B cell (primary cell): ENCODE results near the gene CAMK1D. TPM values are rescaled to one million over a fixed set of nuclear protein-coding genes. Genes with fewer than 3 reads are reported as not detected.

ENCODE experiments used
- ATAC-seq: fragments of 200-7000 bp; cut with Tn5 transposase; one replicate; pipeline ENCODE4 v1.10.0; 2021; ENCODE audit warnings: low read depth, mild to moderate bottlenecking, moderate number of reproducible peaks, moderate library complexity
- CTCF ChIA-PET: fragments of 350-600 bp; sonication (Branson Sonifier 250); formaldehyde crosslinking; loops from one replicate; lab custom pipeline; 2021; ENCODE audit warnings: antibody characterized with exemption, inconsistent platforms; lab: Charles Lee
- POLR2A ChIA-PET: fragments of 350-600 bp; sonication (Branson Sonifier 250); formaldehyde crosslinking; loops from one replicate; lab custom pipeline; 2021; ENCODE audit warnings: antibody characterized with exemption; lab: Charles Lee
- DNase-seq: peaks from one replicate; pipeline ENCODE4 v3.0.0; 2013
- H2AFZ ChIP-seq: 2 replicates; pipeline ENCODE4 v1.6.1; 2012; ENCODE audit warnings: mild to moderate bottlenecking, low read depth, low read length; ENCODE audit not compliant: insufficient read depth, poor library complexity, severe bottlenecking
- H3K27ac ChIP-seq, 2 donors: 1 replicate in 1 of 2; 2 replicates in 1 of 2; pipeline ENCODE4 v1.5.1; 2012 to 2013; ENCODE audit warnings: low read length in 2 of 2, mild to moderate bottlenecking in 2 of 2, moderate library complexity in 1 of 2
- H3K27me3 ChIP-seq, 4 experiments: fragments of 200-600 bp in 1 of 4; sonication (generic) in 1 of 4; replicated peaks in 1 of 4; 1 replicate in 2 of 4; 2 replicates in 2 of 4; pipeline versions ENCODE4 v1.6.1 to v1.7.0; 2013 to 2016; ENCODE audit warnings: low read length in 3 of 4, mild to moderate bottlenecking in 2 of 4, mixed read lengths in 1 of 4, moderate library complexity in 1 of 4; ENCODE audit not compliant: insufficient read depth in 4 of 4, control insufficient read depth in 3 of 4; ENCODE audit errors: control extremely low read depth in 1 of 4
- H3K36me3 ChIP-seq, 2 experiments: replicated peaks in 1 of 2; 1 replicate in 1 of 2; 2 replicates in 1 of 2; pipeline versions ENCODE4 v1.6.1 to v1.7.1; 2013; ENCODE audit warnings: low read length in 1 of 2; ENCODE audit not compliant: insufficient read depth in 2 of 2, control insufficient read depth in 1 of 2; ENCODE audit errors: control extremely low read depth in 1 of 2, extremely low read depth in 1 of 2
- H3K4me1 ChIP-seq, 2 donors: fragments of 200-600 bp in 1 of 2; sonication (generic) in 1 of 2; 1 replicate in 1 of 2; 2 replicates in 1 of 2; pipeline versions ENCODE4 v1.5.1 to v1.6.1; 2013 to 2017; ENCODE audit warnings: low read length in 2 of 2; ENCODE audit not compliant: control insufficient read depth in 2 of 2, insufficient read depth in 2 of 2
- H3K4me2 ChIP-seq: replicated peaks from 2 replicates; pipeline ENCODE3; 2012; ENCODE audit warnings: mild to moderate bottlenecking, low read depth, low read length; ENCODE audit not compliant: poor library complexity, severe bottlenecking
- H3K4me3 ChIP-seq, 5 experiments: fragments of 200-600 bp in 1 of 5; sonication (generic) in 1 of 5; 1 replicate in 3 of 5; 2 replicates in 2 of 5; pipeline versions ENCODE4 v1.5.1 to v1.7.0; 2011 to 2016; ENCODE audit warnings: low read length in 4 of 5, mild to moderate bottlenecking in 4 of 5, low read depth in 2 of 5, control low read depth in 1 of 5, moderate library complexity in 1 of 5; ENCODE audit not compliant: insufficient read depth in 1 of 5; ENCODE audit errors: control extremely low read depth in 1 of 5, extremely low read depth in 1 of 5
- H3K79me2 ChIP-seq: fragments of 200-600 bp; sonication (generic); one replicate; pipeline ENCODE4 v1.6.0; 2016; ENCODE audit warnings: low read length; ENCODE audit not compliant: control insufficient read depth, insufficient read depth
- H3K9ac ChIP-seq: fragments of 200-600 bp; sonication (generic); 2 replicates; pipeline ENCODE4 v1.6.1; 2017; ENCODE audit warnings: mild to moderate bottlenecking, low read length, moderate library complexity
- H3K9me3 ChIP-seq, 3 donors: one replicate each; pipeline versions ENCODE4 v1.6.1 to v1.7.1; 2013; ENCODE audit warnings: low read length in 2 of 3; ENCODE audit not compliant: control insufficient read depth in 2 of 3, insufficient read depth in 1 of 3; ENCODE audit errors: control extremely low read depth in 1 of 3
- H4K20me1 ChIP-seq: 2 replicates; pipeline ENCODE4 v1.6.0; 2012; ENCODE audit warnings: mild to moderate bottlenecking, low read length; ENCODE audit not compliant: insufficient read depth, control insufficient read depth, poor library complexity, severe bottlenecking
- H3K27ac Mint-ChIP-seq: one replicate; pipeline ENCODE4 v1.8.0; 2021; ENCODE audit warnings: mixed read lengths
- H3K27me3 Mint-ChIP-seq: one replicate; pipeline ENCODE4 v1.8.0; 2021; ENCODE audit warnings: mixed read lengths
- H3K4me1 Mint-ChIP-seq: one replicate; pipeline ENCODE4 v1.8.0; 2021; ENCODE audit warnings: mixed read lengths
- H3K4me3 Mint-ChIP-seq: one replicate; pipeline ENCODE4 v1.8.0; 2021; ENCODE audit warnings: mixed read lengths
- H3K9me3 Mint-ChIP-seq: one replicate; pipeline ENCODE4 v1.8.0; 2022; ENCODE audit warnings: mixed read lengths; ENCODE audit not compliant: insufficient read depth
- CTCF ChIP-seq: fragments of 200-600 bp; IDR thresholded peaks from one replicate; pipeline ENCODE4 v1.8.0; 2022; ENCODE audit warnings: antibody characterized with exemption, mild to moderate bottlenecking
- EZH2 ChIP-seq: IDR thresholded peaks from 2 replicates; pipeline ENCODE4 v1.6.1; 2012; ENCODE audit warnings: borderline replicate concordance, low read depth, mild to moderate bottlenecking, moderate library complexity, low read length; ENCODE audit not compliant: insufficient read depth, poor library complexity, severe bottlenecking
- WGBS: methylation state at CpG from one replicate; pipeline ENCODE4 v1.1.5; 2013; ENCODE audit warnings: missing lambda C conversion rate; ENCODE audit not compliant: insufficient coverage; 5-methylcytosine and 5-hydroxymethylcytosine counted together
- intact Hi-C: fragments of 100-400 bp; cut with micrococcal nuclease; formaldehyde crosslinking; loops from one replicate; pipeline ENCODE4 v1.10.0; 2022
- polyA plus RNA-seq: library from polyadenylated mRNA; depleted of rRNA; stranded (reverse); fragments of >200 nt; gene quantifications from 2 replicates; pipeline ENCODE4 v1.2.3, GENCODE V29; 2012
- total RNA-seq, 2 donors: library from RNA; stranded (reverse); fragments of 120-200 nt in 1 of 2; gene quantifications; 1 replicate in 1 of 2; 2 replicates in 1 of 2; pipeline versions ENCODE4 v1.2.3 to v1.2.4, GENCODE V29; 2013 to 2022

CAMK1D gene
- total and polyA plus RNA-seq, 2 donors (not counting 1 experiment from before 2014, with no cell fraction given): 34.1 to 69.7 TPM

DNA sequence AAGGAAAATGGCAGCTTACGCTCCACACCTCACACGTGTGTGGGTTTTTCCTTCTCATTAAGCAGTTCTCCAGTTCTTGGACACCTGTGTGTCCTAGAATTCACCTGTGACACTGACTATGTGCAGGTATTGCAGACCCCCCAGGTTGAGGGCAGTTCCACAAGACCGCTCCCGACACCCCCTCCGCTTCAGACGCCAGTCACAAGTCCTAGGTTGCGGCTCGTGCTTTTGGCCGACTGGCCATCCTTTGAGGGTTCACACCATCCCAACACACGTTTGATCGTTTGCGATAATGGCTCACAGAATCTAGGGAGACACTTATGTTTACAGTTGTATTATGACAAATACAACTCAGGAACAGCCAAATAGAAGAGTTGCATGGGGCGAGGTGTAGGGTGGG is 44.5 kb downstream of the CAMK1D start:
- Histone ChIP-seq H3K79me2 (peaks cover 99% of the 10 kb centered on the region), H3K27me3 (no peaks in the 10 kb centered on the region), H3K9me3 (no peaks in the 10 kb centered on the region), H3K27ac (no peak overlapping the region), H3K4me1 (peaks cover 8 to 22% of the 10 kb centered on the region in 2 donors), H4K20me1 (peaks cover 88% of the 10 kb centered on the region), H3K36me3 (peaks cover 0 to 6% of the 10 kb centered on the region in 2 experiments), H3K4me2 (no peak overlapping the region), H3K9ac (no peak overlapping the region), H2AFZ (no peak overlapping the region), H3K4me3 (no peak overlapping the region)
- ChIA-PET POLR2A (no interaction called here), CTCF (interaction anchor here (1.1 kb wide), 1 partner anchor 8 kb away, joined by 3 read pairs; no protein-coding TSS in a partner anchor)
- TF ChIP-seq CTCF: no peak
- TF ChIP-seq EZH2: no peak
- no peak overlapping the region for H3K27ac Mint-ChIP-seq
- no peak for DNase-seq
- H3K27me3 Mint-ChIP-seq: no peaks in the 10 kb centered on the region
- no peak overlapping the region for H3K4me3 Mint-ChIP-seq
- peaks cover 63% of the 10 kb centered on the region for H3K4me1 Mint-ChIP-seq
- H3K9me3 Mint-ChIP-seq: no peaks in the 10 kb centered on the region
- intact Hi-C loops: no loop called here
- no peak for ATAC-seq
- 97% methylated on average over 8 of the region's 13 CpGs for WGBS

DNA sequence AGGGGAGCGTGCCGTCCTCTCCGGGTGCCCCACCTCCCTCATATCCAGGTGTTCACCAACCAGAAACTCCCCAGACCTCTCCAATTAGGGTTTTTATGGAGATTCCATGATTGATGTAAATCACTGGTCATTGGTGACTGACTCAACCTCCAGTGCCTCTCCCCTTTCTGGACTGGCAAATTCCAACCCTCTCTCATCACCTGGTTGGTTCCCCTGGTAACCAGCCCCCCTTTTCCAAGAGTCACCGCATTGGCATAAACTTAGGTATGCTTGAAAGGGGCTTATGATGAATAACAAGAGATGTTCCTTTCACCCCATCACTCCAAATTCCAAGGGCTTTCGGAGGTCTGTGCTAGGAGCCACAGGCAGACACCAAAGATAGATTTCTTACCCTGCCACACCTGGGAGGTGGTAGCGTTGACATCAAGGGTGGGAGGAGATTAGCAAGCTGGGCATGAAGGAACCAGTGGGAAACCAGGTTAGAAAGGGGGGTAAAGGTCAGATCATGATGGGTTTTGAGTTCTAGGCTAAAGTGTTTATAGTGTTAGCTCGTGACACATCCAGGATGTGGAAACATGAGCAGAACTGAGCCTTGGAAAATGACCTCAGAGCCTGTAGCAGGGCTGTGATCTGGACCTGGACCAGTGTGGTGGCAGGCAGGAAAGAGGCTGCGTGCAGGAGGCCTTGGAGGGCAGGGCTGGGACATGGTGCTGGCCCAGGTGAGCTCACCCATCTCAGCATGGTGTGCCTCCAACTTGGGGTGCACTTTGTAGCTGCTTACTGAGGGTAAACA is 45.1 kb downstream of the CAMK1D start:
- H3K4me1 Mint-ChIP-seq: peaks cover 61% of the 10 kb centered on the region
- H3K4me3 ChIP-seq: no peak overlapping the region
- no peak overlapping the region for H3K4me2 ChIP-seq
- TF ChIP-seq CTCF (no peak), EZH2 (no peak)
- peaks cover 99% of the 10 kb centered on the region for H3K79me2 ChIP-seq
- H3K9me3 ChIP-seq: no peaks in the 10 kb centered on the region
- no peaks in the 10 kb centered on the region for H3K9me3 Mint-ChIP-seq
- H3K27ac Mint-ChIP-seq: no peak overlapping the region
- no peaks in the 10 kb centered on the region for H3K27me3 ChIP-seq
- H3K27me3 Mint-ChIP-seq: no peaks in the 10 kb centered on the region
- intact Hi-C loops: no loop called here
- no peak overlapping the region for H3K9ac ChIP-seq
- ChIA-PET CTCF (no interaction called here), POLR2A (interaction anchor here (0.6 kb wide), 1 partner anchor 32 kb away, joined by 3 read pairs; no protein-coding TSS in a partner anchor)
- no peak overlapping the region for H3K4me3 Mint-ChIP-seq
- DNase-seq: no peak
- peaks cover 0 to 6% of the 10 kb centered on the region in 2 experiments for H3K36me3 ChIP-seq
- WGBS: 84% methylated on average over 3 of the region's 8 CpGs
- H3K27ac ChIP-seq: no peak overlapping the region
- H2AFZ ChIP-seq: no peak overlapping the region
- no peak for ATAC-seq
- H3K4me1 ChIP-seq: peaks cover 2 to 16% of the 10 kb centered on the region in 2 donors
- H4K20me1 ChIP-seq: peaks cover 88% of the 10 kb centered on the region
